H9 (cell line): Measurements from ENCODE around the gene NAA60. TPM values are rescaled to one million over a fixed set of nuclear protein-coding genes. Genes with fewer than 3 reads are reported as not detected.

Source experiments
- DNase-seq: peaks from one replicate; pipeline ENCODE4 v3.0.0-alpha.2; 2017
- H2AFZ ChIP-seq: one replicate; pipeline ENCODE4 v1.6.1; 2013; ENCODE audit warnings: mild to moderate bottlenecking, low read length, control low read depth, moderate library complexity
- H2AK5ac ChIP-seq: 2 replicates; pipeline ENCODE4 v1.6.1; 2013; ENCODE audit warnings: low read length, control low read depth, mixed read lengths; ENCODE audit not compliant: insufficient read length
- H2BK120ac ChIP-seq: one replicate; pipeline ENCODE4 v1.6.1; 2013; ENCODE audit warnings: low read depth, mild to moderate bottlenecking, low read length, control low read depth, inconsistent platforms; ENCODE audit not compliant: poor library complexity, severe bottlenecking
- H2BK12ac ChIP-seq: 2 replicates; pipeline ENCODE4 v1.6.1; 2013; ENCODE audit warnings: low read length, control low read depth, mixed read lengths, low read depth; ENCODE audit not compliant: insufficient read length
- H2BK15ac ChIP-seq: 2 replicates; pipeline ENCODE4 v1.6.1; 2013; ENCODE audit warnings: low read depth, low read length, control low read depth
- H2BK20ac ChIP-seq: one replicate; pipeline ENCODE4 v1.6.1; 2013; ENCODE audit warnings: low read depth, mild to moderate bottlenecking, low read length, control low read depth, inconsistent platforms; ENCODE audit not compliant: poor library complexity, severe bottlenecking
- H2BK5ac ChIP-seq: 2 replicates; pipeline ENCODE4 v1.6.1; 2013; ENCODE audit warnings: low read length, control low read depth, mixed read lengths; ENCODE audit not compliant: insufficient read length
- H3K14ac ChIP-seq: 2 replicates; pipeline ENCODE4 v1.6.1; 2013; ENCODE audit warnings: low read length, control low read depth; ENCODE audit not compliant: insufficient read depth
- H3K18ac ChIP-seq: 2 replicates; pipeline ENCODE4 v1.6.1; 2013; ENCODE audit warnings: low read depth, mild to moderate bottlenecking, mixed read lengths, low read length, control low read depth; ENCODE audit not compliant: insufficient read length
- H3K23ac ChIP-seq: 2 replicates; pipeline ENCODE4 v1.6.1; 2013; ENCODE audit warnings: low read length, control low read depth, mixed read lengths, low read depth; ENCODE audit not compliant: insufficient read length
- H3K23me2 ChIP-seq: 2 replicates; pipeline ENCODE4 v1.6.1; 2013; ENCODE audit warnings: low read depth, mild to moderate bottlenecking, mixed read lengths, low read length, control low read depth; ENCODE audit not compliant: insufficient read length, poor library complexity, severe bottlenecking
- H3K27ac ChIP-seq: 2 replicates; pipeline ENCODE4 v1.5.1; 2013; ENCODE audit warnings: low read length, control low read depth, mixed read lengths, low read depth; ENCODE audit not compliant: insufficient read length
- H3K27me3 ChIP-seq: 2 replicates; pipeline ENCODE4 v1.6.1; 2013; ENCODE audit warnings: low read length, control low read depth, inconsistent platforms; ENCODE audit not compliant: insufficient read depth
- H3K4ac ChIP-seq: 2 replicates; pipeline ENCODE4 v1.6.1; 2013; ENCODE audit warnings: low read depth, mild to moderate bottlenecking, control low read depth, inconsistent platforms, low read length, moderate library complexity
- H3K4me1 ChIP-seq: 2 replicates; pipeline ENCODE4 v1.6.1; 2013; ENCODE audit warnings: low read length, control low read depth, inconsistent platforms; ENCODE audit not compliant: insufficient read depth
- H3K4me2 ChIP-seq: 2 replicates; pipeline ENCODE4 v1.6.1; 2013; ENCODE audit warnings: low read length, control low read depth, mixed read lengths; ENCODE audit not compliant: insufficient read length, insufficient read depth
- H3K56ac ChIP-seq: 2 replicates; pipeline ENCODE4 v1.6.1; 2013; ENCODE audit warnings: low read depth, mild to moderate bottlenecking, mixed read lengths, low read length, control low read depth; ENCODE audit not compliant: insufficient read length
- H3K79me1 ChIP-seq: 2 replicates; pipeline ENCODE4 v1.6.1; 2013; ENCODE audit warnings: low read depth, mild to moderate bottlenecking, moderate library complexity, low read length, control low read depth, inconsistent platforms; ENCODE audit not compliant: insufficient read depth, poor library complexity, severe bottlenecking
- H3K79me2 ChIP-seq: 2 replicates; pipeline ENCODE4 v1.6.1; 2013; ENCODE audit warnings: low read length, control low read depth, inconsistent platforms; ENCODE audit not compliant: insufficient read depth
- H3K9ac ChIP-seq: 2 replicates; pipeline ENCODE4 v1.6.1; 2013; ENCODE audit warnings: low read length, control low read depth, mixed read lengths; ENCODE audit not compliant: insufficient read length; ENCODE audit errors: extremely low read depth
- H3K9me3 ChIP-seq: one replicate; pipeline ENCODE4 v1.6.1; 2013; ENCODE audit warnings: low read depth, low read length, inconsistent platforms; ENCODE audit not compliant: control insufficient read depth
- H3T11ph ChIP-seq: one replicate; pipeline ENCODE4 v1.6.1; 2013; ENCODE audit warnings: mild to moderate bottlenecking, low read length, control low read depth, inconsistent platforms
- H4K20me1 ChIP-seq: one replicate; pipeline ENCODE4 v1.6.1; 2013; ENCODE audit not compliant: control insufficient read depth, insufficient read length, insufficient read depth
- H4K5ac ChIP-seq: 2 replicates; pipeline ENCODE4 v1.6.1; 2013; ENCODE audit warnings: low read depth, mild to moderate bottlenecking, mixed read lengths, low read length, control low read depth; ENCODE audit not compliant: insufficient read length
- H4K8ac ChIP-seq: replicated peaks from 2 replicates; pipeline ENCODE4 v1.6.1; 2013; ENCODE audit warnings: low read length, control low read depth, mixed read lengths, low read depth; ENCODE audit not compliant: insufficient read length
- H4K91ac ChIP-seq: 2 replicates; pipeline ENCODE4 v1.6.1; 2013; ENCODE audit warnings: low read depth, mild to moderate bottlenecking, moderate library complexity, mixed read lengths, low read length, control low read depth; ENCODE audit not compliant: insufficient read length
- H3K27ac Mint-ChIP-seq, 3 experiments: 2 replicates in 2 of 3; 3 replicates in 1 of 3; pipeline ENCODE4 v1.8.0; 2020 to 2021; ENCODE audit warnings: mixed read lengths in 3 of 3, mild to moderate bottlenecking in 1 of 3, moderate library complexity in 1 of 3
- H3K27me3 Mint-ChIP-seq: 2 replicates; pipeline ENCODE4 v1.8.0; 2021; ENCODE audit warnings: low read depth, mild to moderate bottlenecking, moderate library complexity, mixed read lengths
- H3K36me3 Mint-ChIP-seq, 3 experiments: 2 replicates in 2 of 3; 3 replicates in 1 of 3; pipeline ENCODE4 v1.8.0; 2020 to 2021; ENCODE audit warnings: low read depth in 3 of 3, mixed read lengths in 3 of 3; ENCODE audit not compliant: insufficient read depth in 1 of 3
- H3K4me1 Mint-ChIP-seq, 2 experiments: 2 replicates each; pipeline ENCODE4 v1.8.0; 2020; ENCODE audit warnings: mixed read lengths in 2 of 2
- H3K4me3 Mint-ChIP-seq, 2 experiments: 2 replicates in 1 of 2; 3 replicates in 1 of 2; pipeline ENCODE4 v1.8.0; 2020 to 2021; ENCODE audit warnings: mild to moderate bottlenecking in 2 of 2, mixed read lengths in 2 of 2, moderate library complexity in 1 of 2
- H3K9me3 Mint-ChIP-seq, 2 experiments: 2 replicates in 1 of 2; 3 replicates in 1 of 2; pipeline ENCODE4 v1.8.0; 2020; ENCODE audit warnings: mild to moderate bottlenecking in 2 of 2, mixed read lengths in 2 of 2, moderate library complexity in 1 of 2
- WGBS: extraction: QIAGEN DNeasy Blood & Tissue Kit; methylation state at CpG from one replicate; pipeline ENCODE4 v1.1.7; 2013; ENCODE audit warnings: missing lambda C conversion rate, low lambda C conversion rate, mixed read lengths; ENCODE audit not compliant: insufficient read length; ENCODE audit errors: extremely low coverage; 5-methylcytosine and 5-hydroxymethylcytosine counted together
- total RNA-seq: library from RNA; stranded (reverse); gene quantifications from 2 replicates; pipeline ENCODE4 v1.2.1, GENCODE V29; 2021
- TF ChIP-seq, protein P1 (sequence below): fragments of 200-600 bp; sonication (generic); conservative IDR thresholded peaks from 3 replicates; pipeline ENCODE4 v1.8.0; 2021; ENCODE audit warnings: antibody characterized with exemption, mild to moderate bottlenecking

Gene NAA60
- total RNA-seq, 1 experiment from 2014 or later, result 49.3 TPM

DNA sequence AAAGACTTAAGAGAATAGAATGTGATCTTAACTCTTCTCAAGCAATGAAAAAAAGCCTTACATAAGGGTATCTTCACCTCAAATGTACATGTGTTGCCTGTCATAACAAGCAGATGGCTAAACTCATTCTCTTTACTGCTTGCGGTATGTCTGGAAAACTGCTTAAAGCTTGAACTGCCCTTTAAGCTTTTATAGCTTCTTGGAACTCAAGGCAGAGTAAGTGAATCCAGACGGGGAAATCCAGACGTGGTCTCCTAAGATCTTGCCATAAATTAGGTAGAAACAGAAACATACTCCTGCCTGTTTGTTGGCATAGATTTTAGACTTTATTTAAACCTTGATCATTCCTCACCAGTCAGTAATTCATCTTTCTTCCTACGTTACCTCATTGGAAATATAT is 76.9 kb downstream of the NAA60 start:
- no peaks in the 10 kb centered on the region for H3K9me3 Mint-ChIP-seq
- H4K20me1 ChIP-seq, result no peaks in the 10 kb centered on the region
- H3K4me1 ChIP-seq, result no peaks in the 10 kb centered on the region
- H3K56ac ChIP-seq, result no peak overlapping the region
- no CpG with 5 or more reads among the region's 4 CpGs for WGBS
- no peak overlapping the region for H2BK5ac ChIP-seq
- DNase-seq, result no peak
- no peaks in the 10 kb centered on the region for H3K27me3 ChIP-seq
- peaks cover 0 to 6% of the 10 kb centered on the region in 2 experiments; a peak in 2 of 4 replicates for H3K4me1 Mint-ChIP-seq
- H2BK20ac ChIP-seq, result no peak overlapping the region
- H3K79me1 ChIP-seq, result no peaks in the 10 kb centered on the region
- no peak overlapping the region for H3T11ph ChIP-seq
- no peaks in the 10 kb centered on the region for H3K9me3 ChIP-seq
- H2BK12ac ChIP-seq, result no peak overlapping the region
- H3K27ac ChIP-seq, result no peak overlapping the region
- no peak overlapping the region for H3K9ac ChIP-seq
- no peak overlapping the region for H3K23ac ChIP-seq
- no peak overlapping the region for H2BK120ac ChIP-seq
- no peak overlapping the region for H3K18ac ChIP-seq
- H2AFZ ChIP-seq, result no peak overlapping the region
- H3K36me3 Mint-ChIP-seq, result peaks cover 12 to 44% (median 33%) of the 10 kb centered on the region in 3 experiments; a peak in 6 of 7 replicates
- H4K91ac ChIP-seq, result no peak overlapping the region
- no peak overlapping the region for H4K5ac ChIP-seq
- H4K8ac ChIP-seq, result no peak overlapping the region
- no peak overlapping the region for H2AK5ac ChIP-seq
- H3K14ac ChIP-seq, result no peak overlapping the region
- no peak overlapping the region for H2BK15ac ChIP-seq
- TF ChIP-seq, protein P1, sequence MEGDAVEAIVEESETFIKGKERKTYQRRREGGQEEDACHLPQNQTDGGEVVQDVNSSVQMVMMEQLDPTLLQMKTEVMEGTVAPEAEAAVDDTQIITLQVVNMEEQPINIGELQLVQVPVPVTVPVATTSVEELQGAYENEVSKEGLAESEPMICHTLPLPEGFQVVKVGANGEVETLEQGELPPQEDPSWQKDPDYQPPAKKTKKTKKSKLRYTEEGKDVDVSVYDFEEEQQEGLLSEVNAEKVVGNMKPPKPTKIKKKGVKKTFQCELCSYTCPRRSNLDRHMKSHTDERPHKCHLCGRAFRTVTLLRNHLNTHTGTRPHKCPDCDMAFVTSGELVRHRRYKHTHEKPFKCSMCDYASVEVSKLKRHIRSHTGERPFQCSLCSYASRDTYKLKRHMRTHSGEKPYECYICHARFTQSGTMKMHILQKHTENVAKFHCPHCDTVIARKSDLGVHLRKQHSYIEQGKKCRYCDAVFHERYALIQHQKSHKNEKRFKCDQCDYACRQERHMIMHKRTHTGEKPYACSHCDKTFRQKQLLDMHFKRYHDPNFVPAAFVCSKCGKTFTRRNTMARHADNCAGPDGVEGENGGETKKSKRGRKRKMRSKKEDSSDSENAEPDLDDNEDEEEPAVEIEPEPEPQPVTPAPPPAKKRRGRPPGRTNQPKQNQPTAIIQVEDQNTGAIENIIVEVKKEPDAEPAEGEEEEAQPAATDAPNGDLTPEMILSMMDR, result no peak
- no peaks in the 10 kb centered on the region for H3K79me2 ChIP-seq
- peak overlapping the region in 1 of 3 experiments; percentile 25; a peak in 1 of 7 replicates for H3K27ac Mint-ChIP-seq
- no peaks in the 10 kb centered on the region for H3K27me3 Mint-ChIP-seq
- H3K4me2 ChIP-seq, result no peak overlapping the region
- no peak overlapping the region for H3K4me3 Mint-ChIP-seq
- H3K23me2 ChIP-seq, result no peaks in the 10 kb centered on the region
- no peak overlapping the region for H3K4ac ChIP-seq
